Esophagus mucosa (tissue), 1 donor: ENCODE results near the gene PAFAH1B1. TPM values are rescaled to one million over a fixed set of nuclear protein-coding genes. Genes with fewer than 3 reads are reported as not detected.
A peak's percentile ranks its signal among the peaks of the same experiment; 100 is the strongest.
"Not testable (repeated sequence)": the region's sequence is repeated elsewhere in the genome, so short reads cannot be mapped to it uniquely, and the experiment has no call there.

ENCODE experiments used
- ATAC-seq: fragments of 200-7000 bp; cut with Tn5 transposase; one replicate; pipeline ENCODE4 v1.9.1; 2020
- total RNA-seq: library from RNA; stranded (reverse); gene quantifications from one replicate; pipeline ENCODE4 v1.2.4, GENCODE V29; 2023
- donor health status: DM: yes; HTN: yes; CAD: no.

PAFAH1B1 gene
- total RNA-seq, 1 donor from 2014 or later, result 102 TPM

- no peak for ATAC-seq
Observed at GRCh38 chr17:2636169-2636930, 42.9 kb downstream of the PAFAH1B1 start.

- ATAC-seq, result no peak
Observed at GRCh38 chr17:2637422-2637821, 44.0 kb downstream of the PAFAH1B1 start.

GRCh38 chr17:2644971-2645370 lies 51.5 kb downstream of the PAFAH1B1 start:
- ATAC-seq, result no peak

GRCh38 chr17:2647957-2648356 lies 54.5 kb downstream of the PAFAH1B1 start:
- no peak for ATAC-seq

GRCh38 chr17:2649191-2649590 lies 55.7 kb downstream of the PAFAH1B1 start:
- no peak for ATAC-seq

- ATAC-seq, result not testable (repeated sequence)
Observed at GRCh38 chr17:2652911-2653310, 59.5 kb downstream of the PAFAH1B1 start.

- no peak for ATAC-seq
Observed at GRCh38 chr17:2655546-2655945, 62.1 kb downstream of the PAFAH1B1 start.

GRCh38 chr17:2656283-2656682 lies 62.8 kb downstream of the PAFAH1B1 start:
- ATAC-seq, result no peak

GRCh38 chr17:2659337-2659736 lies 65.9 kb downstream of the PAFAH1B1 start:
- ATAC-seq, result peak; percentile 41

- not testable (repeated sequence) for ATAC-seq
Observed at GRCh38 chr17:2660410-2660809, 67.0 kb downstream of the PAFAH1B1 start.

- no peak for ATAC-seq
Observed at GRCh38 chr17:2672026-2672425, 78.6 kb downstream of the PAFAH1B1 start.

GRCh38 chr17:2679247-2679646 lies 85.8 kb downstream of the PAFAH1B1 start:
- ATAC-seq, result not testable (repeated sequence)

GRCh38 chr17:2680961-2681360 lies 87.5 kb downstream of the PAFAH1B1 start:
- no peak for ATAC-seq

- ATAC-seq, result no peak
Observed at GRCh38 chr17:2681650-2682049, 88.2 kb downstream of the PAFAH1B1 start.

GRCh38 chr17:2682176-2682938 lies 88.9 kb downstream of the PAFAH1B1 start:
- ATAC-seq, result no peak

- ATAC-seq, result peak; percentile 9
Observed at GRCh38 chr17:2683912-2684311, 90.5 kb downstream of the PAFAH1B1 start.

- no peak for ATAC-seq
Observed at GRCh38 chr17:2684549-2684948, 91.1 kb downstream of the PAFAH1B1 start.

GRCh38 chr17:2685696-2686095 lies 92.2 kb downstream of the PAFAH1B1 start:
- ATAC-seq, result no peak

- ATAC-seq, result no peak
Observed at GRCh38 chr17:2687074-2687418, 93.6 kb downstream of the PAFAH1B1 start.

GRCh38 chr17:2688351-2689342 lies 95.2 kb downstream of the PAFAH1B1 start:
- ATAC-seq, result peak; percentile 3

- ATAC-seq, result peak; percentile 3
Observed at GRCh38 chr17:2689411-2690164, 96.1 kb downstream of the PAFAH1B1 start.
